Gastroesophageal sphincter (tissue), 4 donors: ENCODE measurements around the gene GLB1L2. TPM values are rescaled to one million over a fixed set of nuclear protein-coding genes. Genes with fewer than 3 reads are reported as not detected.

Source experiments
- ATAC-seq: fragments of 150-250 bp; one replicate; pipeline ENCODE4 v1.9.1; 2016; ENCODE audit warnings: mild to moderate bottlenecking, moderate library complexity
- H3K27ac ChIP-seq, 4 donors: fragments of 200-600 bp; sonication (generic) in 3 of 4; 1 replicate in 3 of 4; 2 replicates in 1 of 4; pipeline ENCODE4 v1.5.1; 2016 to 2019
- H3K27me3 ChIP-seq: fragments of 200-600 bp; sonication (generic); one replicate; pipeline ENCODE4 v1.5.1; 2019
- H3K36me3 ChIP-seq, 2 donors: fragments of 200-600 bp; sonication (generic); one replicate each; pipeline ENCODE4 v1.5.1; 2019; ENCODE audit warnings: control low read depth in 1 of 2
- H3K4me1 ChIP-seq, 3 donors: fragments of 200-600 bp; sonication (generic); 1 replicate in 2 of 3; 2 replicates in 1 of 3; pipeline ENCODE4 v1.5.1; 2016 to 2019; ENCODE audit warnings: control low read depth in 2 of 3
- H3K4me3 ChIP-seq, 2 donors: fragments of 200-600 bp; sonication (generic); one replicate each; pipeline ENCODE4 v1.5.1; 2019; ENCODE audit warnings: mild to moderate bottlenecking in 1 of 2, moderate library complexity in 1 of 2
- H3K9me3 ChIP-seq, 3 donors: fragments of 200-600 bp; sonication (generic); one replicate each; pipeline ENCODE4 v1.5.1; 2017 to 2019; ENCODE audit warnings: control low read depth in 2 of 3
- EP300 ChIP-seq: sonication (generic); formaldehyde crosslinking; IDR thresholded peaks from one replicate; pipeline ENCODE4 v1.6.1; 2017; ENCODE audit warnings: antibody characterized with exemption, mild to moderate bottlenecking
- POLR2A ChIP-seq, 2 donors: fragments of 450-650 bp; IDR thresholded peaks; one replicate each; pipeline ENCODE4 v1.6.1; 2017; ENCODE audit warnings: antibody characterized with exemption in 2 of 2, mild to moderate bottlenecking in 2 of 2, moderate library complexity in 1 of 2
- POLR2AphosphoS5 ChIP-seq: sonication (generic); formaldehyde crosslinking; IDR thresholded peaks from one replicate; pipeline ENCODE4 v1.6.1; 2017; ENCODE audit warnings: antibody characterized with exemption
- WGBS, 2 donors: methylation state at CpG; one replicate each; pipeline ENCODE4 v1.1.5; 2018; ENCODE audit warnings: low coverage in 1 of 2; 5-methylcytosine and 5-hydroxymethylcytosine counted together
- total RNA-seq, 4 donors: library from RNA; depleted of rRNA; stranded (reverse); fragments of >200 nt; gene quantifications; one replicate each; pipeline ENCODE4 v1.1.0, GENCODE V29; 2016
- TF ChIP-seq, protein P1 (sequence below), 4 experiments: fragments of 200-600 bp in 2 of 4; fragments of 450-650 bp in 2 of 4; sonication (generic) in 1 of 4; IDR thresholded peaks; one replicate each; pipeline ENCODE4 v1.5.1; 2017 to 2019; ENCODE audit warnings: antibody characterized with exemption in 4 of 4, mild to moderate bottlenecking in 2 of 4, moderate library complexity in 2 of 4

GLB1L2 gene
- total RNA-seq, 4 donors from 2014 or later = 3.8 to 9.7 (median 8.6) TPM

DNA sequence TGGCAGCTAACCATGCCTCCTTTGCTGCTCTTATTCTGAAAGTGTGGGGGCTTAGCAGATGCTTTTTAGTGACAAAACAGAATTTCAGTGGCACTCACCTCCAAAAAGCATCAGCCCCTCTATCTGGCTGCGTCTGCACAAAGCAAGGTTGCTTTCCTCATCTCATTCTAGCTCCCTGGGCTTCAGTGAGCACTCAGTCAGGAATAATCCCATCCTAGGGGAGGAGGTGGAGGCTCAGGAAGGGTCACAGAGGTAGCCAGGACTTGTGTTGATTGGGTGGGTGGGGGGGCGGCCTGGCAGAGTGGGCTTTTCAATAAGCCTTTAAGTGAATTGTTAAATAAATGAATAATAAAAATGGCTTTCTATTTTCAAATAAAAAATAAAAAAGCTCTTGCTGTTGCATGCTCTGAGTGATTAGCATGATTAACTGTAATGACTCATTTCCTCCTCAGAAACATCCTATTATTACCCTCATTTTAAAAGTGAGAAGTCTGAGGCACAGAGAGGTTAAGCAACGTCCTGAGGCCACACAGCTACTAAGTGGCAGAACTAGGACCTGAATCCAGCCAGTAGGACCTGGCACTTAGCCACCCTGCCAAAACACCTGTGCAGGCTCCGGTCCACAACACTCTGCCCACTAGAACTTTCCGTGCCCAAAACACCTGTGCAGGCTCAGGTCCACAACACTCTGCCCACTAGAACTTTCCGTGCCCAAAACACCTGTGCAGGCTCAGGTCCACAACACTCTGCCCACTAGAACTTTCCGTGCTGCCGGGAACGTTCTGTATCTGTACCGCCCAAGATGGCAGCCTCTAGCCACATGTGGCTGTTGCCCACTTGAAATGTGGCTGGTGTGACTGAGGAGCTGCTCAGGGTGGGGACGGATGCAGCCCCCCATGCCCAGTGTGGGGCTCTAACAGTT lies 74.7 kb downstream of the GLB1L2 start:
- Histone ChIP-seq H3K27me3 (peaks cover 87% of the 10 kb centered on the region), H3K4me3 (no peak overlapping the region), H3K9me3 (no peaks in the 10 kb centered on the region), H3K36me3 (no peaks in the 10 kb centered on the region), H3K4me1 (peaks cover 0 to 12% (median 4%) of the 10 kb centered on the region in 3 donors), H3K27ac (no peak overlapping the region)
- no peak for TF ChIP-seq POLR2A (IDR thresholded peaks at IDR 0.05)
- TF ChIP-seq POLR2AphosphoS5 = no peak
- TF ChIP-seq, protein P1, sequence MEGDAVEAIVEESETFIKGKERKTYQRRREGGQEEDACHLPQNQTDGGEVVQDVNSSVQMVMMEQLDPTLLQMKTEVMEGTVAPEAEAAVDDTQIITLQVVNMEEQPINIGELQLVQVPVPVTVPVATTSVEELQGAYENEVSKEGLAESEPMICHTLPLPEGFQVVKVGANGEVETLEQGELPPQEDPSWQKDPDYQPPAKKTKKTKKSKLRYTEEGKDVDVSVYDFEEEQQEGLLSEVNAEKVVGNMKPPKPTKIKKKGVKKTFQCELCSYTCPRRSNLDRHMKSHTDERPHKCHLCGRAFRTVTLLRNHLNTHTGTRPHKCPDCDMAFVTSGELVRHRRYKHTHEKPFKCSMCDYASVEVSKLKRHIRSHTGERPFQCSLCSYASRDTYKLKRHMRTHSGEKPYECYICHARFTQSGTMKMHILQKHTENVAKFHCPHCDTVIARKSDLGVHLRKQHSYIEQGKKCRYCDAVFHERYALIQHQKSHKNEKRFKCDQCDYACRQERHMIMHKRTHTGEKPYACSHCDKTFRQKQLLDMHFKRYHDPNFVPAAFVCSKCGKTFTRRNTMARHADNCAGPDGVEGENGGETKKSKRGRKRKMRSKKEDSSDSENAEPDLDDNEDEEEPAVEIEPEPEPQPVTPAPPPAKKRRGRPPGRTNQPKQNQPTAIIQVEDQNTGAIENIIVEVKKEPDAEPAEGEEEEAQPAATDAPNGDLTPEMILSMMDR (IDR thresholded peaks at IDR 0.05) = no peak
- TF ChIP-seq EP300 = no peak
- ATAC-seq = no peak
- 67 to 100% methylated on average over 3 to 5 of the region's 11 CpGs for WGBS, 2 donors

DNA sequence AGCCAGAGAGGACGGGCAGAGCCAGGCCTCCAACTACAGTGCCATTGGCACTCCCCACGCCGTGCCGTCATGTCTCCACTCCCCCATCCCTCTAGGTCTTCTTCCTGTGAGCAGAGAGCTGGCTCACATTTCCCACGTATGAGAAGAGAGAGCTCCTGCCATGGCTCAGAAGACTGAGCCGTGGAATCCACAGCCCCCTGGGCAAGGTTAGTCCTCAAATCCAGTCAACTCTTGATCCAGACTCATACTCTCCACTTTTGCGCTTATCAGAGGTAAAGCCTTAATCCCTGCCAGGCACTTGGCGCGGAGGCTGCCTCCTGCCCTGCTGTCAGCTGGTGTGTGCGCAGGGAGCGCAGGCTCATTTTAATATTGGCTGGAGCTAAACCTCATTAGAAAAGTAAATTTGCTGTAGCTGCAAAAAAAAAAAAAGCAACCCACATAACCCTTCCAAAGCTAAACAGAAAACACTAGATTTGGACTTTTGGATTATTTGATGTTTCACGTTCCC lies 75.6 kb downstream of the GLB1L2 start:
- H3K4me1 ChIP-seq = peaks cover 0 to 18% (median 6%) of the 10 kb centered on the region in 3 donors
- TF ChIP-seq, protein P1 (IDR thresholded peaks at IDR 0.05) = no peak
- no peak for TF ChIP-seq EP300
- TF ChIP-seq POLR2A (IDR thresholded peaks at IDR 0.05) = no peak
- no peaks in the 10 kb centered on the region for H3K9me3 ChIP-seq
- H3K36me3 ChIP-seq = no peaks in the 10 kb centered on the region
- peaks cover 86% of the 10 kb centered on the region for H3K27me3 ChIP-seq
- no peak for ATAC-seq
- 46 to 64% methylated on average over 4 to 7 of the region's 12 CpGs for WGBS, 2 donors
- H3K27ac ChIP-seq = no peak overlapping the region
- H3K4me3 ChIP-seq = no peak overlapping the region

DNA sequence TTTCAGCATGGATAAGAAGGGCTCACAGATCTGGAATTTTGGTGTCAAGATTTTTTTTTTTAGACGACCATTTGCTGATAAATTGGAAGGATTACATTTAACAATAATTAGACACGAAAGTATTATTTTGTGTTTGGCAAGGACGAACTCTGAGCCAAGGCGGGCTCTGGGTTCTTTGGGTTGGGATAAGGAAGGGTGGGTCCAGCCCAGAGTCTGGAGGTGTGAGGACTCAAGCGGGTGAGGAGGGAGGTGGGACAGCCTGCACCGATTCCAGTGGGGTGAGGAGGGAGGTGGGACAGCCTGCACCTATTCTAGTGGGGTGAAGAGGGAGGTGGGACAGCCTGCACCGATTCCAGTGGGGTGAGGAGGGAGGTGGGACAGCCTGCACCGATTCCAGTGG lies 76.1 kb downstream of the GLB1L2 start:
- Histone ChIP-seq H3K4me1 (peaks cover 0 to 23% (median 10%) of the 10 kb centered on the region in 3 donors), H3K9me3 (no peaks in the 10 kb centered on the region), H3K4me3 (no peak overlapping the region), H3K27me3 (peaks cover 86% of the 10 kb centered on the region), H3K27ac (no peak overlapping the region), H3K36me3 (no peaks in the 10 kb centered on the region)
- TF ChIP-seq, protein P1 (IDR thresholded peaks at IDR 0.05) = no peak
- TF ChIP-seq EP300 (no peak), POLR2A (IDR thresholded peaks at IDR 0.05) (no peak)
- 20 to 53% methylated on average over 1 to 6 of the region's 8 CpGs for WGBS, 2 donors
- no peak for ATAC-seq

DNA sequence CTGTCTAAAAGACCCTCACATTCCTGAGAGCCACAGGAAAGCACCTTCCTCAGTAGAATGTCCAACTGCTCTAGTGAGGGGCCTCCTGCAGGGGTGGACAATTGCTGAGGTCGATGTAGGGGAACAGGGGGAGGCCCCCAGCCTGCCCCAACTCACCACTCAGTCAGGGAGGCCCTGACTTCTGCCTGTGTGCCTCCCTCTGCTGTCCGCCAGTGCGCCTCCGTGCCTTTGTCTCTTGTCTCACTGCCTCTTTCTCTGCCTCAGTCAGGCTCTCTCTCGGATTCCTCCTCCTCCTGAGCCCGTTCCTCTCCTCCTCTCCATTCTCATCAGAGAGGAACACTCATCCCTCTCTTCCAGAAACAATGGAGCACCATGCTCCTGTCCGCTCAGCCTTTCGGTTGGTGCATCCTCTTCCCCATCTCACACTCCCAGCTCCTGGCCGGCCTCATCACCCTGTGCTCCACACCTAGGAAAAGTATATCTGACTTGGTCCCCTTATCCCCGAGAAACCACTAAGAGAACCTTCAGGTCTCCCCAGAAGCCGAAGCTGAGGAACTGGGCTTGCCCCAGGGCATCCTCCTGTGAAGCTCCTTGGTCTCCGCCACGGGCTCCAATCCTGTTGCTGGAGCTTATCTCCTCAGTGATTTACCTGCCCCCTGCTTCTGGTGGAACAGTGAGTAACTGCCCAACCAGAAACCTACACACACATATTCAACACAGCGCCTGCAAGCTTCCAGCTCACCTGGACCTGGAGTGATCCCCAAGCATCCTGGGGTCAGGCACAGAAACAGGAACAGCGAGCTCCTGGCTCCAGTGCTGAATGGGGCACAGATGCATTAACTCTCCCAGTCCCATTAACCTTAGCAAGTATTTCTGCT lies 78.0 kb downstream of the GLB1L2 start:
- no peaks in the 10 kb centered on the region for H3K36me3 ChIP-seq
- no peak for ATAC-seq
- H3K4me1 ChIP-seq = peaks cover 0 to 27% (median 10%) of the 10 kb centered on the region in 3 donors
- peaks cover 92% of the 10 kb centered on the region for H3K27me3 ChIP-seq
- no peaks in the 10 kb centered on the region for H3K9me3 ChIP-seq
- TF ChIP-seq POLR2AphosphoS5 = no peak
- TF ChIP-seq, protein P1 (IDR thresholded peaks at IDR 0.05) = no peak
- no peak for TF ChIP-seq EP300
- TF ChIP-seq POLR2A (IDR thresholded peaks at IDR 0.05) = no peak
- no peak overlapping the region for H3K27ac ChIP-seq
- H3K4me3 ChIP-seq = no peak overlapping the region
- 61 to 80% methylated on average over 6 to 11 of the region's 15 CpGs for WGBS, 2 donors
